Bronchial epithelial cell (primary cell): ENCODE data around the gene SRGAP1. TPM values are rescaled to one million over a fixed set of nuclear protein-coding genes. Genes with fewer than 3 reads are reported as not detected.

Experiments used
- DNase-seq: peaks from one replicate; pipeline ENCODE4 v3.0.0-alpha.2; 2010; ENCODE audit warnings: low read depth
- FAIRE-seq: peaks from 2 replicates; lab custom pipeline; 2011; peaks lifted over from hg19 to GRCh38; lab: Jason Lieb, UNC
- H3K27me3 ChIP-seq: 2 replicates; pipeline ENCODE4 v1.5.1; 2011; ENCODE audit warnings: low read length; ENCODE audit not compliant: control insufficient read depth, insufficient read depth
- H3K36me3 ChIP-seq: 2 replicates; pipeline ENCODE4 v1.5.1; 2011; ENCODE audit warnings: low read length; ENCODE audit not compliant: control insufficient read depth, insufficient read depth
- H3K4me3 ChIP-seq: 2 replicates; pipeline ENCODE4 v1.5.1; 2011; ENCODE audit warnings: mild to moderate bottlenecking, low read depth, low read length, control low read depth
- CTCF ChIP-seq: IDR thresholded peaks from 2 replicates; pipeline ENCODE4 v1.5.1; 2011; ENCODE audit warnings: mild to moderate bottlenecking, moderate library complexity, low read length, control low read depth, inconsistent platforms; ENCODE audit not compliant: insufficient read depth, severe bottlenecking
- total RNA-seq: library from RNA; depleted of rRNA; stranded (reverse); fragments of >200 nt; gene quantifications from 2 replicates; pipeline ENCODE4 v1.2.1, GENCODE V29; 2014

SRGAP1 gene
- total RNA-seq, 1 donor from 2014 or later, result 4.5 TPM

GRCh38 chr12:63845726-63846125 is 1.2 kb downstream of the SRGAP1 start:
- no peak for TF ChIP-seq CTCF
- Histone ChIP-seq H3K36me3 (no peaks in the 10 kb centered on the region), H3K27me3 (no peaks in the 10 kb centered on the region), H3K4me3 (peak overlapping the region; percentile 94)
- DNase-seq (peak; percentile 66), FAIRE-seq (no peak)

- Histone ChIP-seq H3K4me3 (peak overlapping the region; percentile 94), H3K27me3 (no peaks in the 10 kb centered on the region), H3K36me3 (no peaks in the 10 kb centered on the region)
- no peak for TF ChIP-seq CTCF
- FAIRE-seq (no peak), DNase-seq (no peak)
Observed at GRCh38 chr12:63846238-63846967, 1.9 kb downstream of the SRGAP1 start.

GRCh38 chr12:63848450-63848849 is 4.0 kb downstream of the SRGAP1 start:
- FAIRE-seq (no peak), DNase-seq (no peak)
- no peaks in the 10 kb centered on the region for H3K27me3 ChIP-seq
- TF ChIP-seq CTCF, result no peak
- no peaks in the 10 kb centered on the region for H3K36me3 ChIP-seq
- H3K4me3 ChIP-seq, result no peak overlapping the region

- no peak for TF ChIP-seq CTCF
- Histone ChIP-seq H3K36me3 (no peaks in the 10 kb centered on the region), H3K4me3 (no peak overlapping the region), H3K27me3 (no peaks in the 10 kb centered on the region)
- DNase-seq (no peak), FAIRE-seq (no peak)
Observed at GRCh38 chr12:63849106-63849620, 4.7 kb downstream of the SRGAP1 start.

- TF ChIP-seq CTCF, result no peak
- FAIRE-seq (no peak), DNase-seq (no peak)
- no peaks in the 10 kb centered on the region for H3K36me3 ChIP-seq
- no peak overlapping the region for H3K4me3 ChIP-seq
- H3K27me3 ChIP-seq, result no peaks in the 10 kb centered on the region
Observed at GRCh38 chr12:63849641-63850040, 5.1 kb downstream of the SRGAP1 start.
